SK-N-SH (cell line): ENCODE results near the gene VEGFB. TPM values are rescaled to one million over a fixed set of nuclear protein-coding genes. Genes with fewer than 3 reads are reported as not detected.

Experiments
- CTCF ChIA-PET: fragments of 300-600, 350-600 bp; formaldehyde crosslinking; extraction: SDS; loops from one replicate; lab custom pipeline; 2021; lab: Yijun Ruan, JAX
- POLR2A ChIA-PET: fragments of 350-600 bp; sonication (Branson Sonifier 250); formaldehyde crosslinking; extraction: SDS; loops from one replicate; lab custom pipeline; 2020; ENCODE audit warnings: antibody characterized with exemption, inconsistent platforms; lab: Yijun Ruan, JAX
- DNase-seq: peaks from one replicate; pipeline ENCODE4 v3.0.0; 2012
- H2AFZ ChIP-seq: fragments of 200-600 bp; sonication (generic); 2 replicates; pipeline ENCODE4 v1.8.1; 2016; ENCODE audit warnings: antibody characterized with exemption, mild to moderate bottlenecking, low read depth
- H3F3A ChIP-seq: fragments of 200-600 bp; sonication (generic); replicated peaks from 2 replicates; pipeline ENCODE3; 2016; ENCODE audit warnings: antibody characterized with exemption, mild to moderate bottlenecking; ENCODE audit not compliant: insufficient read depth
- H3K27ac ChIP-seq, 2 experiments: fragments of 200-500 bp in 1 of 2; fragments of 200-600 bp in 1 of 2; sonication (Bioruptor generic) in 1 of 2; sonication (generic), shearing (Covaris generic) in 1 of 2; 2 replicates each; pipeline versions ENCODE4 v1.5.1 to v1.6.1; 2014 to 2016; ENCODE audit warnings: low read depth in 2 of 2, inconsistent platforms in 1 of 2, low read length in 1 of 2, mild to moderate bottlenecking in 1 of 2, mixed read lengths in 1 of 2
- H3K27me3 ChIP-seq: fragments of 200-600 bp; sonication (generic), shearing (Covaris generic); 2 replicates; pipeline ENCODE4 v1.6.1; 2016; ENCODE audit warnings: mixed run types; ENCODE audit not compliant: insufficient read depth
- H3K36me3 ChIP-seq, 2 experiments: fragments of 200-500 bp in 1 of 2; fragments of 200-600 bp in 1 of 2; sonication (Bioruptor generic) in 1 of 2; sonication (generic) in 1 of 2; replicated peaks in 1 of 2; 2 replicates each; pipeline versions ENCODE3 to v1.5.1; 2014 to 2016; ENCODE audit warnings: low read length in 1 of 2, mild to moderate bottlenecking in 1 of 2; ENCODE audit not compliant: insufficient read depth in 2 of 2, control insufficient read depth in 1 of 2
- H3K4me1 ChIP-seq, 2 experiments: fragments of 200-500 bp in 1 of 2; fragments of 200-600 bp in 1 of 2; sonication (Bioruptor generic) in 1 of 2; sonication (generic), shearing (Covaris generic) in 1 of 2; 2 replicates each; pipeline versions ENCODE4 v1.5.1 to v1.6.1; 2014 to 2016; ENCODE audit warnings: low read depth in 1 of 2, low read length in 1 of 2, mixed run types in 1 of 2; ENCODE audit not compliant: insufficient read depth in 2 of 2, control insufficient read depth in 1 of 2
- H3K4me2 ChIP-seq: fragments of 200-600 bp; sonication (generic), shearing (Covaris generic); 2 replicates; pipeline ENCODE4 v1.6.1; 2017; ENCODE audit warnings: mixed run types
- H3K4me3 ChIP-seq, 2 experiments: fragments of 200-500 bp in 1 of 2; fragments of 200-600 bp in 1 of 2; sonication (Bioruptor generic) in 1 of 2; sonication (generic), shearing (Covaris generic) in 1 of 2; 2 replicates each; pipeline versions ENCODE4 v1.5.1 to v1.8.1; 2014 to 2016; ENCODE audit warnings: low read depth in 2 of 2, inconsistent platforms in 1 of 2, low read length in 1 of 2, mild to moderate bottlenecking in 1 of 2, mixed read lengths in 1 of 2, moderate library complexity in 1 of 2
- H3K79me2 ChIP-seq: fragments of 200-600 bp; sonication (generic); 2 replicates; pipeline ENCODE4 v1.8.1; 2017; ENCODE audit warnings: mild to moderate bottlenecking; ENCODE audit not compliant: insufficient read depth
- H3K9ac ChIP-seq: fragments of 200-600 bp; sonication (generic); 2 replicates; pipeline ENCODE4 v1.6.1; 2017; ENCODE audit warnings: mixed run types
- H3K9me2 ChIP-seq: fragments of 200-600 bp; sonication (generic); 2 replicates; pipeline ENCODE4 v1.6.1; 2017; ENCODE audit warnings: mixed run types
- H3K9me3 ChIP-seq: fragments of 200-600 bp; sonication (generic); 2 replicates; pipeline ENCODE4 v1.6.1; 2017; ENCODE audit warnings: mixed run types, mild to moderate bottlenecking, moderate library complexity
- H4K20me1 ChIP-seq: fragments of 200-600 bp; sonication (generic); 2 replicates; pipeline ENCODE4 v1.6.1; 2017; ENCODE audit warnings: mild to moderate bottlenecking, mixed run types; ENCODE audit not compliant: insufficient read depth
- CHD2 ChIP-seq: fragments of 150-350 bp; IDR thresholded peaks from 2 replicates; pipeline ENCODE4 v1.6.1; 2018; ENCODE audit warnings: low read length; ENCODE audit not compliant: partially characterized antibody
- EZH2phosphoT487 ChIP-seq: fragments of 200-600 bp; sonication (generic); IDR thresholded peaks from 2 replicates; pipeline ENCODE4 v1.6.1; 2017; ENCODE audit warnings: low read depth, mixed run types, mild to moderate bottlenecking, antibody characterized with exemption, moderate library complexity, borderline replicate concordance
- FOXM1 ChIP-seq: IDR thresholded peaks from 2 replicates; pipeline ENCODE4 v1.4.0; 2012; ENCODE audit warnings: low read depth, mild to moderate bottlenecking
- GABPA ChIP-seq: IDR thresholded peaks from 2 replicates; pipeline ENCODE4 v1.4.0; 2012; ENCODE audit warnings: low read depth, mild to moderate bottlenecking
- MEF2A ChIP-seq: IDR thresholded peaks from 2 replicates; pipeline ENCODE4 v1.4.0; 2012; ENCODE audit warnings: low read depth, borderline replicate concordance
- RCOR1 ChIP-seq: fragments of 150-350 bp; IDR thresholded peaks from 2 replicates; pipeline ENCODE4 v1.6.1; 2017; ENCODE audit warnings: antibody characterized with exemption, low read length
- RXRA ChIP-seq: IDR thresholded peaks from 2 replicates; pipeline ENCODE4 v1.4.0; 2012; ENCODE audit warnings: low read depth, mild to moderate bottlenecking, borderline replicate concordance
- TAF1 ChIP-seq: IDR thresholded peaks from 2 replicates; pipeline ENCODE4 v1.6.1; 2012; ENCODE audit warnings: low read depth, mild to moderate bottlenecking, low read length, moderate library complexity, borderline replicate concordance
- ZBTB33 ChIP-seq: IDR thresholded peaks from 2 replicates; pipeline ENCODE4 v1.4.0; 2012; ENCODE audit warnings: low read depth, borderline replicate concordance
- WGBS: methylation state at CpG from one replicate; pipeline ENCODE4 v1.1.6; 2017; ENCODE audit warnings: low lambda C conversion rate; 5-methylcytosine and 5-hydroxymethylcytosine counted together
- polyA plus RNA-seq, 3 experiments: library from polyadenylated mRNA; depleted of rRNA; stranded (reverse); fragments of >200 nt; gene quantifications; 2 replicates each; pipeline ENCODE4 v1.2.3, GENCODE V29; 2012
- TF ChIP-seq, protein P1 (sequence below): IDR thresholded peaks from 2 replicates; pipeline ENCODE4 v1.6.1; 2012; ENCODE audit warnings: mild to moderate bottlenecking, low read depth, low read length, moderate library complexity

VEGFB gene
- polyA plus RNA-seq, 1 of the 3 experiments (the other 2 are of a cell fraction) = 29.9 TPM

DNA sequence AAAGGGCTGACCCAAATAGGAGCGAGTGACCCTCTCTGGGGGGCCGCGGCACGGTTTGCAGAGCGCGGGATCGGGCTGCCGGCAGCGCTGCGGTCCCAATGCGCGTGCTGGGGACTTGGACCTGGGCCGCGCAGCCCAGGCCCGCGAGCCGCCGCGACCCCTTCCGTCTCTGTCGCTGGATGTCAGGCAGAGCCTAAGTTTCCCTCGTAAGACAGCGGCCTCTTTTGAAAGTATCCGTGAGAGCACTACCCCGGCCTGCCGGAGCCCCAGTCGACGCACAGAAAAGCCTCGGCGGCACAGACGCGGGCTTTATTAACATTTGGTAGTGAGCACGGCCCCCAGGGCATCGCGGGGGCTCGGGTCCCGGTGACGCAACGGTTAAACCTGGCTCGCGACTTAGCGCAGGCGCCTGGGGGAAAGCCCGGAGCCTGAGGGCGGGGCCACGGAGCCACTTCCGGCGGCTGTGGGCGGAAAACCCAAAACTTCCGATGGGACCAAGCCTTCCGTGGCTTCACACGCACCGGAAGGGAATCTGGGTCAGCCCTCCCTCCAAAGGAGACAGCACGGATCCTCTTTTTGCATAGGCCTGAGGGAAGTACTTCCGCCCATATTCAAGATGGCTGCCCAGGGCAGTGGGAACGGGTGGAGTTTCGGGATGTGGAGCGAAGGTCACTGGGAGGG, 35.3 kb downstream of the VEGFB start (continued):
- peak; percentile 41; the same call in 1 of the 2 replicates for TF ChIP-seq ZBTB33
- TF ChIP-seq TAF1 = no peak; the same call in 1 of the 2 replicates
- TF ChIP-seq GABPA = peak; percentile 98
- TF ChIP-seq, all 33 proteins: peak for 15

DNA sequence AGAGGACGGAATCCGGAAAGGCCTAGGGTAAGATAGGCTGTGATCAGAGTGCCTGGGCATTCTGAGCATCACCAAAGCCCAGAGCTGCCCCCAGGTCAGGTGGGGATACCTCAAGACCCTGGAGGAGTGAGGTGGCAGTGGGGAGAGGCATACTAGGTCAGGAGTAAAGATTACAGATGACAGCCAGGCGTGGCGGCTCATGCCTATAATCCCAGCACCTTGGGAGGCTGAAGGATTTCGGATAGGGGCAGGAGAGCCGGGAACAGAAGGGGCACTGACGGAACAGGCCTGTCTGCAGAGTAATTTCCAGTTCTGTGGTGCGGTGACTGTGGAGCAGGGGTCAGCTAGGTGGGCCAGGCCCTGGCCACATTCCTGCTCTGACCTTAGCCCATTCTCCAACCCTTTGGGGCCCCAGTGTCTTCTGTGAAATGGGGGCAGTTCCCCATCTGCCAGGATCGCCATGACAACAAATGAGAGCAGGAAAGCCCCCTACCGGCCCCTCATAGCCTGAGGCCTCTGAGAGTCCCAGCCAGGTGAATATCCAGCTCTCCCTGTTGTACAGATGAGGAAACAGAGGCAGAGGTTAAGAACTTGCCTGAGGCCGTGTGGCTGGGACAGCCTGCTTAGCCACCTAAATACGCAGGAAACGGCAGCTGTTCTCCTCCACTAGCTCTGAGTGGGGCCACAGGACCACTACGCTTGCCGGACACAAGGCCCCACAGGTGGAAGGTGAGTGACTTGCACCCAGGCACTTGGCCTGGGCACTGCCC, 40.8 kb downstream of the VEGFB start:
- Histone ChIP-seq H3K36me3 (peaks cover 3 to 22% of the 10 kb centered on the region in 2 experiments), H3K4me3 (no peak overlapping the region)

More for the DNA sequence above, 40.8 kb downstream of the VEGFB start:
- TF ChIP-seq CHD2 (no peak), RXRA (no peak), RCOR1 (no peak), MEF2A (no peak), FOXM1 (no peak), EZH2phosphoT487 (no peak)
- TF ChIP-seq, protein P1, sequence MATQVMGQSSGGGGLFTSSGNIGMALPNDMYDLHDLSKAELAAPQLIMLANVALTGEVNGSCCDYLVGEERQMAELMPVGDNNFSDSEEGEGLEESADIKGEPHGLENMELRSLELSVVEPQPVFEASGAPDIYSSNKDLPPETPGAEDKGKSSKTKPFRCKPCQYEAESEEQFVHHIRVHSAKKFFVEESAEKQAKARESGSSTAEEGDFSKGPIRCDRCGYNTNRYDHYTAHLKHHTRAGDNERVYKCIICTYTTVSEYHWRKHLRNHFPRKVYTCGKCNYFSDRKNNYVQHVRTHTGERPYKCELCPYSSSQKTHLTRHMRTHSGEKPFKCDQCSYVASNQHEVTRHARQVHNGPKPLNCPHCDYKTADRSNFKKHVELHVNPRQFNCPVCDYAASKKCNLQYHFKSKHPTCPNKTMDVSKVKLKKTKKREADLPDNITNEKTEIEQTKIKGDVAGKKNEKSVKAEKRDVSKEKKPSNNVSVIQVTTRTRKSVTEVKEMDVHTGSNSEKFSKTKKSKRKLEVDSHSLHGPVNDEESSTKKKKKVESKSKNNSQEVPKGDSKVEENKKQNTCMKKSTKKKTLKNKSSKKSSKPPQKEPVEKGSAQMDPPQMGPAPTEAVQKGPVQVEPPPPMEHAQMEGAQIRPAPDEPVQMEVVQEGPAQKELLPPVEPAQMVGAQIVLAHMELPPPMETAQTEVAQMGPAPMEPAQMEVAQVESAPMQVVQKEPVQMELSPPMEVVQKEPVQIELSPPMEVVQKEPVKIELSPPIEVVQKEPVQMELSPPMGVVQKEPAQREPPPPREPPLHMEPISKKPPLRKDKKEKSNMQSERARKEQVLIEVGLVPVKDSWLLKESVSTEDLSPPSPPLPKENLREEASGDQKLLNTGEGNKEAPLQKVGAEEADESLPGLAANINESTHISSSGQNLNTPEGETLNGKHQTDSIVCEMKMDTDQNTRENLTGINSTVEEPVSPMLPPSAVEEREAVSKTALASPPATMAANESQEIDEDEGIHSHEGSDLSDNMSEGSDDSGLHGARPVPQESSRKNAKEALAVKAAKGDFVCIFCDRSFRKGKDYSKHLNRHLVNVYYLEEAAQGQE = no peak
- Histone ChIP-seq H3K9ac (no peak overlapping the region), H3F3A (peaks cover 20% of the 10 kb centered on the region), H3K9me2 (no peaks in the 10 kb centered on the region), H3K79me2 (peaks cover 22% of the 10 kb centered on the region), H2AFZ (no peak overlapping the region), H3K27ac (no peak overlapping the region), H4K20me1 (no peaks in the 10 kb centered on the region), H3K4me1 (peaks cover 0 to 8% of the 10 kb centered on the region in 2 experiments; a peak in 1 of 4 replicates), H3K4me2 (no peak overlapping the region), H3K9me3 (no peaks in the 10 kb centered on the region), H3K27me3 (no peaks in the 10 kb centered on the region)
- ChIA-PET POLR2A (no interaction called here), CTCF (interaction anchor here (1.2 to 7.6 kb wide), 2 partner anchors 28 to 80 kb away, joined by 3 to 139 read pairs; partner anchors contain the start of genes CATSPERZ and ESRRA)
- WGBS = over 99% methylated on average over 9 of the region's 15 CpGs
- no peak for DNase-seq
